K562 (cell line): ENCODE results near the gene SUFU. TPM values are rescaled to one million over a fixed set of nuclear protein-coding genes. Genes with fewer than 3 reads are reported as not detected.
A peak's percentile ranks its signal among the peaks of the same experiment; 100 is the strongest.

Source experiments
- ATAC-seq: fragments of 200-7000 bp; cut with Tn5 transposase; 3 replicates; pipeline ENCODE4 v1.9.1; 2020; ENCODE audit warnings: moderate library complexity
- BruUV-seq: library from RNA; stranded (reverse); fragments of 400-500 nt; replicated peaks from 2 replicates; lab custom pipeline; 2021; lab: Mats Ljungman, UMichigan
- CTCF ChIA-PET: fragments of 300-600 bp; formaldehyde crosslinking; extraction: SDS; loops from one replicate; lab custom pipeline; 2021; ENCODE audit warnings: low intra/inter-chr PET ratio; lab: Yijun Ruan, JAX
- POLR2A ChIA-PET: fragments of 300-600, 350-650 bp; sonication (Branson Sonifier 250); formaldehyde crosslinking; extraction: SDS; loops from one replicate; lab custom pipeline; 2021; ENCODE audit warnings: antibody characterized with exemption, inconsistent platforms; lab: Yijun Ruan, JAX
- DNase-seq, 4 experiments: peaks; one replicate each; pipeline versions ENCODE4 v3.0.0 to v3.0.0-alpha.2; 2011 to 2018; ENCODE audit warnings: low spot score in 3 of 4, mixed read lengths in 3 of 4; ENCODE audit errors: extremely low read depth in 1 of 4
- FAIRE-seq: peaks from 2 replicates; lab custom pipeline; 2011; peaks lifted over from hg19 to GRCh38; lab: Jason Lieb, UNC
- H2AFZ ChIP-seq: 2 replicates; pipeline ENCODE4 v1.6.0; 2011; ENCODE audit warnings: low read depth, low read length, control low read depth, inconsistent platforms
- H3K27ac ChIP-seq: fragments of 200-600 bp; 3 replicates; pipeline ENCODE4 v1.8.0; 2011; ENCODE audit warnings: low read depth, mild to moderate bottlenecking, control low read depth, inconsistent platforms, low read length, moderate library complexity, mixed read lengths; ENCODE audit errors: extremely low read depth
- H3K27me3 ChIP-seq, 2 experiments: fragments of 300-600 bp in 1 of 2; 2 replicates in 1 of 2; 3 replicates in 1 of 2; pipeline versions ENCODE4 v1.6.0 to v1.8.0; 2011; ENCODE audit warnings: inconsistent platforms in 2 of 2, low read length in 2 of 2, mild to moderate bottlenecking in 1 of 2, mixed read lengths in 1 of 2, moderate library complexity in 1 of 2; ENCODE audit not compliant: control insufficient read depth in 2 of 2, insufficient read depth in 2 of 2
- H3K36me3 ChIP-seq: fragments of 300-600 bp; 3 replicates; pipeline ENCODE4 v1.8.0; 2011; ENCODE audit warnings: mild to moderate bottlenecking, low read length, inconsistent platforms; ENCODE audit not compliant: control insufficient read depth, insufficient read depth
- H3K4me1 ChIP-seq, 2 experiments: fragments of 200-600 bp in 1 of 2; replicated peaks in 1 of 2; 2 replicates in 1 of 2; 3 replicates in 1 of 2; pipeline versions ENCODE4 v1.5.1 to v1.8.0; 2011; ENCODE audit warnings: inconsistent platforms in 2 of 2, low read length in 2 of 2, mild to moderate bottlenecking in 1 of 2, mixed read lengths in 1 of 2, moderate library complexity in 1 of 2; ENCODE audit not compliant: control insufficient read depth in 2 of 2, insufficient read depth in 2 of 2
- H3K4me2 ChIP-seq: 2 replicates; pipeline ENCODE4 v1.6.1; 2011; ENCODE audit warnings: low read length, control low read depth, inconsistent platforms, mixed read lengths; ENCODE audit not compliant: insufficient read depth
- H3K4me3 ChIP-seq: fragments of 200-600 bp; sonication (generic), shearing (Covaris generic); 2 replicates; pipeline ENCODE4 v1.5.1; 2016; ENCODE audit warnings: control low read depth, inconsistent platforms
- H3K79me2 ChIP-seq: fragments of 200-600 bp; 3 replicates; pipeline ENCODE4 v1.8.0; 2011; ENCODE audit warnings: low read length, inconsistent platforms; ENCODE audit not compliant: control insufficient read depth, insufficient read depth
- H3K9ac ChIP-seq, 2 experiments: 2 replicates each; pipeline versions ENCODE4 v1.6.0 to v1.6.1; 2011; ENCODE audit warnings: low read depth in 2 of 2, low read length in 2 of 2, control low read depth in 1 of 2, inconsistent platforms in 1 of 2, mild to moderate bottlenecking in 1 of 2, mixed read lengths in 1 of 2; ENCODE audit not compliant: insufficient read depth in 1 of 2
- H3K9me1 ChIP-seq: one replicate; pipeline ENCODE4 v1.6.0; 2011; ENCODE audit warnings: inconsistent platforms, mild to moderate bottlenecking, low read length, moderate library complexity; ENCODE audit not compliant: control insufficient read depth, insufficient read depth
- H3K9me3 ChIP-seq: replicated peaks from 2 replicates; pipeline ENCODE4 v1.5.1; 2011; ENCODE audit warnings: low read depth, low read length, inconsistent platforms; ENCODE audit not compliant: control insufficient read depth, insufficient read depth
- H4K20me1 ChIP-seq: replicated peaks from 2 replicates; pipeline ENCODE4 v1.6.1; 2011; ENCODE audit warnings: low read length, inconsistent platforms, mixed read lengths; ENCODE audit not compliant: control insufficient read depth, insufficient read depth
- ATF3 ChIP-seq, 2 experiments: fragments of 450-650 bp in 1 of 2; sonication (generic) in 1 of 2; formaldehyde crosslinking in 1 of 2; IDR thresholded peaks in 1 of 2; conservative IDR thresholded peaks in 1 of 2; 2 replicates each; pipeline versions ENCODE4 v1.6.1 to v1.8.1; 2016 to 2023; ENCODE audit warnings: mild to moderate bottlenecking in 2 of 2, moderate library complexity in 2 of 2, inconsistent platforms in 1 of 2, missing genetic modification reagents in 1 of 2
- CTCF ChIP-seq, 3 experiments: IDR thresholded peaks in 2 of 3; conservative IDR thresholded peaks in 1 of 3; 2 replicates each; pipeline ENCODE4 v1.5.1; 2011 to 2012; ENCODE audit warnings: low read length in 3 of 3, mild to moderate bottlenecking in 3 of 3, control low read depth in 2 of 3, improper control_type of control experiment in 1 of 3, inconsistent platforms in 1 of 3, low read depth in 1 of 3, mixed read lengths in 1 of 3, moderate library complexity in 1 of 3; ENCODE audit not compliant: insufficient read depth in 2 of 3
- GTF3C2 ChIP-seq: IDR thresholded peaks from 3 replicates; pipeline ENCODE4 v1.6.1; 2011; ENCODE audit warnings: borderline replicate concordance, mild to moderate bottlenecking, moderate library complexity; ENCODE audit not compliant: insufficient read length; ENCODE audit errors: extremely low read depth
- WGBS: fragments of 100-300 bp; shearing (Covaris generic); methylation state at CpG from one replicate; pipeline ENCODE4 v1.1.6; 2016; ENCODE audit warnings: low coverage, mixed read lengths; ENCODE audit not compliant: insufficient coverage; ENCODE audit errors: missing lambda C conversion rate; 5-methylcytosine and 5-hydroxymethylcytosine counted together
- in situ Hi-C: fragments of 300-500 bp; cut with MboI; formaldehyde crosslinking; loops from 4 replicates; pipeline ENCODE4 v1.15.0; 2018; ENCODE audit warnings: inconsistent platforms, mixed read lengths
- intact Hi-C: fragments of 100-400 bp; cut with micrococcal nuclease; formaldehyde crosslinking; loops from 2 replicates; pipeline ENCODE4 v1.14.2; 2022
- polyA plus RNA-seq, 8 experiments: library from polyadenylated mRNA; depleted of rRNA in 4 of 8; stranded (reverse) in 5 of 8; unstranded in 3 of 8; fragments of >200 nt; fragmentation: Nextera tagmentation in 2 of 8; fragmentation: Illumina TruSeq in 1 of 8; extraction: Ambion mirVana in 2 of 8; extraction: Trizol in 1 of 8; gene quantifications; 2 replicates each; pipeline versions ENCODE4 v1.2.1 to v1.2.3, GENCODE V29; 2011 to 2014; ENCODE audit warnings: inconsistent platforms in 1 of 8, missing spikeins in 1 of 8
- total RNA-seq, 7 experiments: library from RNA; depleted of rRNA in 6 of 7; stranded (reverse); fragments of >200 nt in 6 of 7; fragmentation: Illumina TruSeq in 2 of 7; extraction: Trizol in 2 of 7; gene quantifications; 2 replicates each; pipeline versions ENCODE4 v1.2.1 to v1.2.3, GENCODE V29; 2011 to 2021; ENCODE audit warnings: low replicate concordance in 1 of 7

Gene SUFU
- total and polyA plus RNA-seq, 9 of the 15 experiments (the other 6 are each of a cell fraction or from before 2014, with no cell fraction given) = 0.59 to 6.3 (median 0.82) TPM

GRCh38 chr10:102670065-102670670, 166.4 kb downstream of the SUFU start:
- no peak overlapping the region for H3K4me3 ChIP-seq
- POLR2A ChIA-PET = interaction anchor here (1.0 to 1.4 kb wide), 4 partner anchors 10 to 60 kb away, joined by 3 to 5 read pairs (median 3); no protein-coding TSS in a partner anchor

More at GRCh38 chr10:102670065-102670670, 166.4 kb downstream of the SUFU start:
- Histone ChIP-seq H3K4me1 (peaks cover 29 to 38% of the 10 kb centered on the region in 2 experiments), H3K79me2 (no peaks in the 10 kb centered on the region), H3K9me1 (no peaks in the 10 kb centered on the region), H2AFZ (0 out of 2 replicates have a peak overlapping the region, but pooled peaks have one; percentile 6), H3K9ac (no peak overlapping the region; a peak in 1 of 4 replicates), H3K9me3 (no peaks in the 10 kb centered on the region), H3K27me3 (no peaks in the 10 kb centered on the region), H3K4me2 (no peak overlapping the region), H4K20me1 (no peaks in the 10 kb centered on the region), H3K27ac (no peak overlapping the region), H3K36me3 (no peaks in the 10 kb centered on the region)
- in situ Hi-C loops = no loop called here
- DNase-seq = no peak
- BruUV-seq = no TSS peak
- ATAC-seq = no peak
- CTCF ChIA-PET = no interaction called here
- WGBS = 71% methylated on average over 8 of the region's 9 CpGs
- intact Hi-C loops = loop anchor here (5.0 kb wide), 1 partner anchor 42 kb away; the partner anchor contains the start of genes ARL3 and SFXN2
- no peak for FAIRE-seq
- TF ChIP-seq GTF3C2 = no peak
- TF ChIP-seq ATF3 (IDR thresholded peaks at IDR 0.05) = 0 out of 2 replicates have a peak, but pooled peaks have one; percentile 24
- TF ChIP-seq ATF3 (CRISPR knock-in tag; conservative IDR thresholded peaks at IDR 0.05) = no peak
- 0 out of 6 replicates have a peak, but pooled peaks of 1 of the 3 experiments have one; percentile 9 for TF ChIP-seq CTCF (IDR thresholded peaks at IDR 0.05 in 2 of 3, conservative IDR thresholded peaks at IDR 0.05 in 1 of 3; ENCODE audit: insufficient read depth in 2 of 3, low read depth in 1 of 3, low read length in 3 of 3)
